GM21526 (cell line): Measurements from ENCODE around the gene DISC1.
"Not testable (repeated sequence)": the region's sequence is repeated elsewhere in the genome, so short reads cannot be mapped to it uniquely, and the experiment has no call there.

Source experiments
- ATAC-seq: cut with Tn5 transposase; IDR thresholded peaks from one replicate; pipeline ENCODE4 v1.9.1; 2021; ENCODE audit warnings: moderate library complexity; ENCODE audit not compliant: unreplicated experiment, low FRiP score

DISC1 gene

GRCh38 chr1:231666220-231666936 lies 39.8 kb downstream of the DISC1 start:
- ATAC-seq, result no peak

- no peak for ATAC-seq
Measured at GRCh38 chr1:231666937-231667608, 40.5 kb downstream of the DISC1 start.

- no peak for ATAC-seq
Measured at GRCh38 chr1:231667896-231668506, 41.4 kb downstream of the DISC1 start.

- ATAC-seq, result no peak
Measured at GRCh38 chr1:231668826-231669225, 42.2 kb downstream of the DISC1 start.

- not testable (repeated sequence) for ATAC-seq
Measured at GRCh38 chr1:231669864-231670621, 43.5 kb downstream of the DISC1 start.

GRCh38 chr1:231670755-231671154 lies 44.2 kb downstream of the DISC1 start:
- no peak for ATAC-seq

GRCh38 chr1:231674575-231674974 lies 48.0 kb downstream of the DISC1 start:
- no peak for ATAC-seq

GRCh38 chr1:231676487-231676886 lies 49.9 kb downstream of the DISC1 start:
- no peak for ATAC-seq

GRCh38 chr1:231677442-231677841 lies 50.9 kb downstream of the DISC1 start:
- no peak for ATAC-seq

- ATAC-seq, result no peak
Measured at GRCh38 chr1:231678011-231678432, 51.4 kb downstream of the DISC1 start.

GRCh38 chr1:231679109-231679508 lies 52.5 kb downstream of the DISC1 start:
- no peak for ATAC-seq

- no peak for ATAC-seq
Measured at GRCh38 chr1:231681006-231681405, 54.4 kb downstream of the DISC1 start.

- no peak for ATAC-seq
Measured at GRCh38 chr1:231682779-231683178, 56.2 kb downstream of the DISC1 start.

- no peak for ATAC-seq
Measured at GRCh38 chr1:231683439-231684165, 57.0 kb downstream of the DISC1 start.

GRCh38 chr1:231684356-231685244 lies 58.0 kb downstream of the DISC1 start:
- ATAC-seq, result no peak

GRCh38 chr1:231686384-231686783 lies 59.8 kb downstream of the DISC1 start:
- ATAC-seq, result no peak

- no peak for ATAC-seq
Measured at GRCh38 chr1:231688989-231689388, 62.4 kb downstream of the DISC1 start.

- ATAC-seq, result no peak
Measured at GRCh38 chr1:231690059-231690458, 63.5 kb downstream of the DISC1 start.

- ATAC-seq, result no peak
Measured at GRCh38 chr1:231691618-231692259, 65.1 kb downstream of the DISC1 start.
